Peyer's patch (tissue), 4 donors: Measurements from ENCODE around the gene JAML.
A peak's percentile ranks its signal among the peaks of the same experiment; 100 is the strongest.

ENCODE experiments used
- POLR2A ChIP-seq, 2 donors: fragments of 450-650 bp; IDR thresholded peaks; one replicate each; pipeline ENCODE4 v1.5.1; 2017; ENCODE audit warnings: antibody characterized with exemption in 2 of 2, mild to moderate bottlenecking in 2 of 2, moderate library complexity in 2 of 2
- TF ChIP-seq, protein P1 (sequence below), 6 experiments: fragments of 450-650 bp in 4 of 6; fragments of 200-600 bp in 2 of 6; sonication (generic) in 1 of 6; IDR thresholded peaks; one replicate each; pipeline ENCODE4 v1.5.1; 2017 to 2019; ENCODE audit warnings: antibody characterized with exemption in 6 of 6, mild to moderate bottlenecking in 3 of 6, moderate library complexity in 1 of 6

DNA sequence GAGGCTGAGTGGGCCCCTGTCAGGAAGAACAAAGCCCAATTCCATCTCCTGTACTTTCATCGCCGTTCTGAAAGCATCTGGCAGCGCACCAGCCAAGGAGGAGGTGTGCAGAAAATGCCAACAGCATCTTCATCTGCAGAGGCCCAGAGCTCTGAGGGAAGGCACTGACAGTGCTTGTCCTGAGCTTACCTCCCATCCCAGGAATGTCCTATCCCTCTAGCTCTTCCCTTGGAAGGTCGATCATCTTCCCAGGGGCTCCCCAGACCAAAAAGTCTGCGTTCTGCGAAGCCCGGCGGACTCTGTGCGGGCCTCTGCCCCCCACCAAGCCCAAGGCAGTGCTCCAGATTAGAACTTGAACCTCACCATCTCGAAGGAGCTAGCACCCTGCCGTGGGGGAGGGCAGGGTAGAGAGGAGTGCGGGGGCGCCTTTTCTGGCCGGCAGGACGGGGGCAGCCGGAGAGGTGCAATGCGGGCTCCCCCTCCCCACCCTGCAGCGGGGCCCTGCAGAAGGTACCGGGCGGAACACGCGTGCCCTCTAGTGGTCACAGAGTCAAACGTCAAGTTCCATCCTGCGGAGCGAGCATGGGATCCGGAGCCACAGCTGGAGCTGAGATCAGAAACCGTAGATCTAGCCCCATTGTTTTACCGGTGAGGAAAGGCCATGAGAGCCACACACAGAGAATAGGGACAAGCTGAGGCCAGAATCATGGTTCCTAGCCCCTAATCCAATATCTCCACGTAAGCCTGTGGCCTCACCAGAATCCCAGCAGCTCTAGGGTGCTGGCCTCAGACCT lies 53.3 kb downstream of the JAML start:
- TF ChIP-seq, protein P1, sequence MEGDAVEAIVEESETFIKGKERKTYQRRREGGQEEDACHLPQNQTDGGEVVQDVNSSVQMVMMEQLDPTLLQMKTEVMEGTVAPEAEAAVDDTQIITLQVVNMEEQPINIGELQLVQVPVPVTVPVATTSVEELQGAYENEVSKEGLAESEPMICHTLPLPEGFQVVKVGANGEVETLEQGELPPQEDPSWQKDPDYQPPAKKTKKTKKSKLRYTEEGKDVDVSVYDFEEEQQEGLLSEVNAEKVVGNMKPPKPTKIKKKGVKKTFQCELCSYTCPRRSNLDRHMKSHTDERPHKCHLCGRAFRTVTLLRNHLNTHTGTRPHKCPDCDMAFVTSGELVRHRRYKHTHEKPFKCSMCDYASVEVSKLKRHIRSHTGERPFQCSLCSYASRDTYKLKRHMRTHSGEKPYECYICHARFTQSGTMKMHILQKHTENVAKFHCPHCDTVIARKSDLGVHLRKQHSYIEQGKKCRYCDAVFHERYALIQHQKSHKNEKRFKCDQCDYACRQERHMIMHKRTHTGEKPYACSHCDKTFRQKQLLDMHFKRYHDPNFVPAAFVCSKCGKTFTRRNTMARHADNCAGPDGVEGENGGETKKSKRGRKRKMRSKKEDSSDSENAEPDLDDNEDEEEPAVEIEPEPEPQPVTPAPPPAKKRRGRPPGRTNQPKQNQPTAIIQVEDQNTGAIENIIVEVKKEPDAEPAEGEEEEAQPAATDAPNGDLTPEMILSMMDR (IDR thresholded peaks at IDR 0.05) = peak; percentile 53 to 92 (median 82)
- no peak for TF ChIP-seq POLR2A (IDR thresholded peaks at IDR 0.05)
